Ishikawa (cell line): ENCODE data around the gene TPCN2.

ENCODE experiments used
- CEBPB ChIP-seq: IDR thresholded peaks from 2 replicates; pipeline ENCODE4 v1.6.1; 2012
- CREB1 ChIP-seq: IDR thresholded peaks from 2 replicates; pipeline ENCODE4 v1.6.1; 2012; ENCODE audit warnings: low read depth
- EGR1 ChIP-seq: IDR thresholded peaks from 2 replicates; pipeline ENCODE4 v1.6.1; 2012
- EP300 ChIP-seq: IDR thresholded peaks from 2 replicates; pipeline ENCODE4 v1.6.1; 2012; ENCODE audit warnings: borderline replicate concordance
- FOXM1 ChIP-seq: IDR thresholded peaks from 2 replicates; pipeline ENCODE4 v1.6.1; 2012; ENCODE audit warnings: low read depth, borderline replicate concordance
- MAX ChIP-seq: IDR thresholded peaks from 2 replicates; pipeline ENCODE4 v1.6.1; 2012
- NFIC ChIP-seq: IDR thresholded peaks from 2 replicates; pipeline ENCODE4 v1.6.1; 2012
- RAD21 ChIP-seq: IDR thresholded peaks from 2 replicates; pipeline ENCODE4 v1.6.1; 2012; ENCODE audit warnings: low read depth
- REST ChIP-seq: IDR thresholded peaks from 2 replicates; pipeline ENCODE4 v1.6.1; 2012; ENCODE audit warnings: low read depth, mild to moderate bottlenecking
- TAF1 ChIP-seq: IDR thresholded peaks from 2 replicates; pipeline ENCODE4 v1.6.1; 2012; ENCODE audit warnings: low read depth, mild to moderate bottlenecking
- TCF12 ChIP-seq: IDR thresholded peaks from 2 replicates; pipeline ENCODE4 v1.6.1; 2012; ENCODE audit warnings: low read depth
- TEAD4 ChIP-seq: IDR thresholded peaks from 2 replicates; pipeline ENCODE4 v1.6.1; 2012
- USF1 ChIP-seq: IDR thresholded peaks from 2 replicates; pipeline ENCODE4 v1.6.1; 2012
- YY1 ChIP-seq: IDR thresholded peaks from 2 replicates; pipeline ENCODE4 v1.6.1; 2012; ENCODE audit warnings: low read depth
- ZBTB7A ChIP-seq: IDR thresholded peaks from 2 replicates; pipeline ENCODE4 v1.6.1; 2012; ENCODE audit warnings: low read depth

The TPCN2 gene

GRCh38 chr11:69001243-69002081 lies 47.3 kb upstream of the TPCN2 start:
- TF ChIP-seq CEBPB (no peak), ZBTB7A (no peak), FOXM1 (no peak), REST (no peak), MAX (no peak), EGR1 (no peak), TAF1 (no peak), TCF12 (no peak), RAD21 (no peak), USF1 (no peak), TEAD4 (no peak), YY1 (no peak), EP300 (no peak), NFIC (no peak)

GRCh38 chr11:69002110-69002569 lies 46.6 kb upstream of the TPCN2 start:
- no peak for TF ChIP-seq ZBTB7A
- TF ChIP-seq REST = no peak
- no peak for TF ChIP-seq TAF1
- no peak for TF ChIP-seq TEAD4
- no peak for TF ChIP-seq YY1
- no peak for TF ChIP-seq RAD21
- TF ChIP-seq FOXM1 = no peak
- TF ChIP-seq NFIC = no peak
- TF ChIP-seq EGR1 = no peak
- no peak for TF ChIP-seq MAX
- TF ChIP-seq CEBPB = no peak
- no peak for TF ChIP-seq USF1
- TF ChIP-seq CREB1 = no peak
- no peak for TF ChIP-seq TCF12
- no peak for TF ChIP-seq EP300

- TF ChIP-seq TEAD4 (no peak), TCF12 (no peak), FOXM1 (no peak), TAF1 (no peak), NFIC (no peak), REST (no peak), ZBTB7A (no peak), EP300 (no peak), MAX (no peak), CEBPB (no peak), CREB1 (no peak)
These were observed 46.0 kb upstream of the TPCN2 start for GRCh38 chr11:69002570-69003231.
